ENCODE results near the gene SUMO3.

SUMO3 gene

GRCh38 chr21:44817914-44818639 is at the start of gene SUMO3:
SUMO3 (minus strand) TSS chr21:44818062; CDS start chr21:44817968, 94 bp downstream.
- DNase-seq: peak; percentile 84

- no peak for DNase-seq
Measured at GRCh38 chr21:44867464-44867863, 49.6 kb upstream of the SUMO3 start.

- DNase-seq: no peak
Measured at GRCh38 chr21:44866780-44867179, 48.9 kb upstream of the SUMO3 start.

GRCh38 chr21:44865561-44866280 is 47.9 kb upstream of the SUMO3 start:
- peak; percentile 37 for DNase-seq

- DNase-seq: no peak
Measured at GRCh38 chr21:44862869-44863685, 45.2 kb upstream of the SUMO3 start.

- DNase-seq: no peak
Measured at GRCh38 chr21:44858791-44859190, 40.9 kb upstream of the SUMO3 start.

GRCh38 chr21:44858291-44858690 is 40.4 kb upstream of the SUMO3 start:
- DNase-seq: no peak

GRCh38 chr21:44857127-44857892 is 39.4 kb upstream of the SUMO3 start:
- no peak for DNase-seq

- DNase-seq: no peak
Measured at GRCh38 chr21:44856131-44856530, 38.3 kb upstream of the SUMO3 start.

GRCh38 chr21:44855572-44855971 is 37.7 kb upstream of the SUMO3 start:
- no peak for DNase-seq

- DNase-seq: no peak
Measured at GRCh38 chr21:44854664-44855446, 37.0 kb upstream of the SUMO3 start.

GRCh38 chr21:44854391-44854663 is 36.5 kb upstream of the SUMO3 start:
- no peak for DNase-seq

- no peak for DNase-seq
Measured at GRCh38 chr21:44853601-44854390, 35.9 kb upstream of the SUMO3 start.

GRCh38 chr21:44850905-44851657 is 33.2 kb upstream of the SUMO3 start:
- no peak for DNase-seq

GRCh38 chr21:44850208-44850800 is 32.4 kb upstream of the SUMO3 start:
- DNase-seq: no peak

- DNase-seq: no peak
Measured at GRCh38 chr21:44849616-44850130, 31.8 kb upstream of the SUMO3 start.

GRCh38 chr21:44848821-44849521 is 31.1 kb upstream of the SUMO3 start:
- no peak for DNase-seq

GRCh38 chr21:44847261-44848056 is 29.6 kb upstream of the SUMO3 start:
- DNase-seq: no peak
